ENCODE results near the gene CBFA2T2.

The CBFA2T2 gene

DNA sequence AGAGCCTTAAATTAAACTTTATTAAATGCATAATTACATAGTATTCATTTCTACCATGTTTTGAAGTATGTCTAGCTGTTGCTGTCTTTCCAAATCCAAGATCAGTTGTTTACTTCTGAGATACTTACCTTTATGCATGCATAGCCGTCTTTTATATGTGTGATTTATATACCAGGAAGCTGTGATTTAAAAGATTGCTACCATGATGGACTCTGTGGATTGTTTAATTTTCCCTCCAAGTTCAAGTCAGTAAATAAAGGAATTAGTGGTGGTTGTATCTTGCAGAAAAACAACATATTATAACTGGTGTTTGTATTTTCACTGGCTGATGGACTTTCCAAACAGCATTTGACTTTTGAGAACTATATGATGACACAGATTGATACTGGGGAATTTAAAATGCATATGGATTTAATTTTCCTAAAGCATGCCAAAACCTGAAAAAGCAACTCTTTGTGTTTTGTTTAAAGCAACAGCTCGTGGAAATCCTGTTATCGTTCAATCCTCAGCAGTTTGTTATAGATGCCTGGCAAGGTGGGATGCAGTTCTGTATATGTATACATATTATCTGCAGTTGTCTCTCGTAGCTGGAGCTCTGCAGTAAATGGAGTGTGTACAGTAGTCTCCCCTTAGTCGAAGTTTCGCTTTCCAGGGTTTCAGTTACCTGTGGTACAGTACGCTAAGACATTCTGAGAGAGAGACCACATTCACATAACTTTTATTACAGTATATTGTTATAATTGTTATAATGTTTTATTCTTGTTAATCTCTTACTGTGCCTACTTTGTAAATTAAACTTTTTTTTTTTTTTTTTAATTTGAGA, 77.1 kb downstream of the CBFA2T2 start:
- no peak for DNase-seq
- Mint-ChIP-seq H3K36me3 (ENCODE audit: low read depth) (no peaks in the 10 kb centered on the region), H3K27ac (no peak overlapping the region), H3K9me3 (no peaks in the 10 kb centered on the region), H3K4me3 (no peak overlapping the region), H3K27me3 (ENCODE audit: low read depth, poor library complexity) (peaks cover 7% of the 10 kb centered on the region), H3K4me1 (peaks cover 51% of the 10 kb centered on the region)
- TF ChIP-seq, protein P1, sequence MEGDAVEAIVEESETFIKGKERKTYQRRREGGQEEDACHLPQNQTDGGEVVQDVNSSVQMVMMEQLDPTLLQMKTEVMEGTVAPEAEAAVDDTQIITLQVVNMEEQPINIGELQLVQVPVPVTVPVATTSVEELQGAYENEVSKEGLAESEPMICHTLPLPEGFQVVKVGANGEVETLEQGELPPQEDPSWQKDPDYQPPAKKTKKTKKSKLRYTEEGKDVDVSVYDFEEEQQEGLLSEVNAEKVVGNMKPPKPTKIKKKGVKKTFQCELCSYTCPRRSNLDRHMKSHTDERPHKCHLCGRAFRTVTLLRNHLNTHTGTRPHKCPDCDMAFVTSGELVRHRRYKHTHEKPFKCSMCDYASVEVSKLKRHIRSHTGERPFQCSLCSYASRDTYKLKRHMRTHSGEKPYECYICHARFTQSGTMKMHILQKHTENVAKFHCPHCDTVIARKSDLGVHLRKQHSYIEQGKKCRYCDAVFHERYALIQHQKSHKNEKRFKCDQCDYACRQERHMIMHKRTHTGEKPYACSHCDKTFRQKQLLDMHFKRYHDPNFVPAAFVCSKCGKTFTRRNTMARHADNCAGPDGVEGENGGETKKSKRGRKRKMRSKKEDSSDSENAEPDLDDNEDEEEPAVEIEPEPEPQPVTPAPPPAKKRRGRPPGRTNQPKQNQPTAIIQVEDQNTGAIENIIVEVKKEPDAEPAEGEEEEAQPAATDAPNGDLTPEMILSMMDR (IDR thresholded peaks at IDR 0.05), result no peak

DNA sequence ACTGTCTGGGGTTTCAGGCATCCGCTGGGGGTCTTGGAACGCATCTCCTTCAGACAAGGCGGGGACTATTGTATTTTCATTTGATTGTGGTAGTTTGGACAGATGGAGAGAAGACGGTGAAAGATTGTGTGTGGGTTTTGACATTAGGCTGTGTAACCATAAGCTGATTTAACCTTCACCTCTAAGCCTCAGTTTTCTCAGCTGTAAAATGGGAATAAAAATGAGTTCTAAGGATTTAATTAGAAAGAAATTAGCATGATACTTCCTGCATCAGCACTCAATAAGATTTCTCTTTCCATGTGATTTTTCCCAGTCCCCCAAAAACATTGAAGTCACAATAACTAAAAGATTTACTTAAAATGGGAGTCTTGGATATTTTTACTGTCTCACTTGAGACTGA, 78.1 kb downstream of the CBFA2T2 start:
- H3K27ac Mint-ChIP-seq, result no peak overlapping the region
- peaks cover 44% of the 10 kb centered on the region for H3K4me1 Mint-ChIP-seq
- peaks cover 7% of the 10 kb centered on the region for H3K27me3 Mint-ChIP-seq (ENCODE audit: low read depth, poor library complexity)
- no peak for DNase-seq
- TF ChIP-seq, protein P1 (IDR thresholded peaks at IDR 0.05), result no peak
- H3K36me3 Mint-ChIP-seq (ENCODE audit: low read depth), result no peaks in the 10 kb centered on the region
- H3K9me3 Mint-ChIP-seq, result no peaks in the 10 kb centered on the region
- H3K4me3 Mint-ChIP-seq, result no peak overlapping the region

DNA sequence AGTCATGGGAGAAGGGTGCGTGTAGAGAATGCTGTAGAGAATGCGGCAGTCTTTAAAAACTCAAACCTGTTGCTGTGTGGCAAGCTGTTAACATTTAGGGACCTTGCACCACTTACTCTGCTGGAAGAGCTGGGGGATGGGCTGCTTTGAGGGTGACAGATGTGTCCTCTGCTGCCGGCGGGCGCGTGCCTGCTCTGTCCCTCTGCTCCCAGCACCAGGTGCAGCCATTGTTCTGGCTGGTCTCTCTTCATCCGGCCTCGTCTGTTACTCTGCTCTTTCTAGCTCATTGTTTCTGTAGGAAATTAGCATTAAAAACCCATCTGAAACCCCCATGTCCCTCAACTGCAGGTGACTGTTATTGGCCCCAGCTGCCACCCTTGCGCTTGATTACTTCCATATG, 78.5 kb downstream of the CBFA2T2 start:
- peaks cover 44% of the 10 kb centered on the region for H3K4me1 Mint-ChIP-seq
- H3K9me3 Mint-ChIP-seq, result no peaks in the 10 kb centered on the region
- H3K27me3 Mint-ChIP-seq (ENCODE audit: low read depth, poor library complexity), result peaks cover 7% of the 10 kb centered on the region
- H3K27ac Mint-ChIP-seq, result peak overlapping the region; percentile 85
- H3K4me3 Mint-ChIP-seq, result peak overlapping the region; percentile 37
- no peaks in the 10 kb centered on the region for H3K36me3 Mint-ChIP-seq (ENCODE audit: low read depth)
- TF ChIP-seq, protein P1 (IDR thresholded peaks at IDR 0.05), result no peak
- DNase-seq, result peak; percentile 33

DNA sequence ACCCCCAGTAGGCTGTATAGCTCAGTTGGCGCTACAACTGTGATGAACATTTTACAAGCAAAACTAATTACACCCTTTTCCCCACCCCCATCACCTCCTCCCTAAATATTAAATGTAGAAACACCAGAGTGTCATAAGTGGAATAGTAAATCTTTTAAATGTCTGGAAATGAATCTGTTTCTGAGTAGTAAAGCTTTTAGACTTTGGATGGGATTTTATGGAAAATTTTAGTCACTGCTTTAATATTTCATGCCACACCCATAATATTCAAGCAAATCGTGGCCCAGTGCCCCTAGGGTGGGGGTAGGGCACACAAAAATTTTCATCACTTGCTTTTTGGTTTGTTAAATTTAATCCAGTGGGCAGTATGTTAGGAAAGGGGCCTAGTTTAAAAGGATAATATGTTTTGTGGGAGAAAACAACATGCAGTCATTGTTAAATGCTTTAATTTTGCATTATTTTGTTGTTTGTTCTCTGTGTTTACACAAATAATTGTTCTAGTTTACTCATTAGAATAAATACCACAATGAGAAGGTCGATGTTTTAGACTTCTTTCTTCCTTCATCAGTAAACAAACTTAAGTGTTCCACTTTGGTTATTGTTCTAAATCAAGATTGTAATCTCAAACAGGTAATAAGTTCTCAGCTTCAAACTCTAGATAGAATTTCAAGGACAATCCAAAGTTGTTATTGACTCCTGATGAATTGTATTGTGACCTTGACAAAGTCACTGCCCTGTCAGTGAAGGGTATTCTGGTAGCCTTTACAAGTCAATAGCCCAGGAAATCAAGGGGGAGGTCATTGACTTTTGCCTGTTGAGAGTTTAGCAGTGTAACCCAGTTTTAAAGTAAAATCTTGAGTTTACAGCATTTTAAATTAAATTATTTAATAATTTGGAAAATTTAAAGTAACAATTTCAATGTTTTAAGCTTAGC, 79.2 kb downstream of the CBFA2T2 start:
- H3K4me3 Mint-ChIP-seq, result peak overlapping the region; percentile 37
- peak overlapping the region; percentile 85 for H3K27ac Mint-ChIP-seq
- no peaks in the 10 kb centered on the region for H3K9me3 Mint-ChIP-seq
- DNase-seq, result no peak
- peaks cover 7% of the 10 kb centered on the region for H3K27me3 Mint-ChIP-seq (ENCODE audit: low read depth, poor library complexity)
- H3K36me3 Mint-ChIP-seq (ENCODE audit: low read depth), result no peaks in the 10 kb centered on the region
- TF ChIP-seq, protein P1 (IDR thresholded peaks at IDR 0.05), result no peak
- H3K4me1 Mint-ChIP-seq, result peaks cover 44% of the 10 kb centered on the region

DNA sequence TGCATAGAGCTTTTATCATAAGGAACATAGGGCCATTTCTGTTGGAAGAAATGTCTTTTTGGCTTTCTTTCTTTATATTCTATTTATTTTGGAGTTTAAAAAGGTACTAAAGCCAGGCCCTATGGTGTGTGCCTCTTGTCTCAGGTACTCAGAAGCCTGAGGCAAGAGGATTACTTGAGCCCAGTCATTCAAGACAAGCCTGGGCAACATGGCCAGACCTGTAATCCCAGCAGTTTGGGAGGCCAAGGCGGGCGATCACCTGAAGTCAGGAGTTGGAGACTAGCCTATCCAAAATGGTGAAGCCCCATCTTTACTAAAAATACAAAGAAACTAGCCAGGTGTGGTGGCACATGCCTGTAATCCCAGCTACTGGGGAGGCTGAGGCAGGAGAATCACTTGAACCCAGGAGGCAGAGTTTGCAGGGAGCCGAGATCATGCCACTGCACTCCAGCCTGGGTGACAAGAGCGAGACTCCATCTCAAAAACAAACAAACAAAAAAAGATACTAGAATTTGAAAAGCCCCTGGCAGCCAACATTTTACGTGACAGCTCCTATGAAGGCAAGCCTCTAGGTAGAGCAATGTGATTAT, 80.0 kb downstream of the CBFA2T2 start:
- H3K27ac Mint-ChIP-seq, result peak overlapping the region; percentile 37
- H3K4me1 Mint-ChIP-seq, result peaks cover 44% of the 10 kb centered on the region
- DNase-seq, result no peak
- TF ChIP-seq, protein P1 (IDR thresholded peaks at IDR 0.05), result no peak
- H3K27me3 Mint-ChIP-seq (ENCODE audit: low read depth, poor library complexity), result peaks cover 7% of the 10 kb centered on the region
- H3K9me3 Mint-ChIP-seq, result no peaks in the 10 kb centered on the region
- H3K36me3 Mint-ChIP-seq (ENCODE audit: low read depth), result peaks cover 4% of the 10 kb centered on the region
- no peak overlapping the region for H3K4me3 Mint-ChIP-seq
